VCaP (cell line): ENCODE results near the gene NDUFA13.

ENCODE experiments used
- H3K27ac ChIP-seq: fragments of 450-650 bp; 2 replicates; pipeline ENCODE4 v1.5.1; 2017
- CTCF ChIP-seq: fragments of 450-650 bp; conservative IDR thresholded peaks from 2 replicates; pipeline ENCODE4 v1.5.1; 2017; ENCODE audit warnings: mild to moderate bottlenecking, moderate library complexity

NDUFA13 gene

DNA sequence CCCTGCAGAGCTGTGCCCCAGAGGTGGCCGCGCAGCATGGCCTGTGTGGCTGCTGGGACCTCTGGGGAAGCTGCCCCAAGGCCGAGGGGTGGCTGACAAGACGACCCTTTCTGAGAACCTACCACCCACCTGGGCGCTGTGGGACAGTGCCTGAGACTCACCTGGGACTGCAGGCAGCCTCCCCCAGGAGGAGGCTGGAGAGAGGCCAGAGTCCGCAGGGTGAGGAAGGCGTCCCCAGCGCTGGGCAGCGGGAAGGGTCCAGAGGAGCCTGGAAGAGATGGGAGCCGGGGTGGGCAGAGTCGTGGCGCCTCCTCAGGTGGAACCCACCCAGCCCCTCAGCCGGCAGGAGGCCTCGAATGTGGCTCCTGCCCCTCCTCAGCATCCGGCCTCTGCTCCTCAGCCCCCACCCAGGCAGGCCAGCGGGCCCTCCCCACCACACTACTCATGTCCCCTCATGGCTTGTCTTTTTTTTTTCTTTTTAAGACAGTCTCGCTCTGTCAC, 47.4 kb downstream of the NDUFA13 start:
- no peak for TF ChIP-seq CTCF
- no peak overlapping the region for H3K27ac ChIP-seq

DNA sequence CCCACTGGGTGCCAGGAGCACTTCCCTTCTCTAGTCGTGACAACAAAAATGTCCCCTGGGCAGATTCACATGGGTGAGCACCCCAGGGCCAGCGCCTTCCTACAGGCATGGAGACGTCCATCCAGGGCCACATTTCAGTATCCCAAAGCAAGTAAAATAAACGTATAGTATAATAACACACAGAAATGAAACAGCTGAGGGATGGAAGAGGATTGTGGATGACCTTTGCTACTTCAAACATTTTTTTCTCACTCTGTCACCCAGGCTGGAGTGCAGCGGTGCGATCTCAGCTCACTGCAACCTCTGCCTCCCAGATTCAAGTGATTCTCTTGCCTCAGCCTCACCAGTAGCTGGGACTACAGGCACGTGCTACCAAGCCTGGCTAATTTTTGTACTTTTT, 50.3 kb downstream of the NDUFA13 start:
- TF ChIP-seq CTCF: no peak
- no peak overlapping the region for H3K27ac ChIP-seq

DNA sequence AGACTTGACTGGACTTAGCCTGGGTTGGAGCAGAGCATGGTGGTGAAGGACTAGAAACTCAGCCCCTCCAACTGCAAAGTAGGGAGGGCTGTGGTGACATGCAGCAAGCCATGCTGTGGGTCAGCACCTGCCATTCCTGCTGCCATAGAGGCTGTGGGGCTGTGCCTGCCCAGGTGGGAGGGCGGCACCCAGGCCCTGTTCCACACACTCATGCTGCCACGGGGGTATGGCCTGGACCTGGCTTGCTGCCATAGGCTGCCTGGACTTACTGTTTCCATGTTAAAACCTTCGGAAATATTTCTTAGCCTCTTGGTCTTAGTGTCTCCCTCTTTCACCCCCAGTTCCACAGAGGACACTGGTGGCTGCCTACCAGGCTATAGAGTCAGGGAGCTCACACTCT, 51.4 kb downstream of the NDUFA13 start:
- TF ChIP-seq CTCF: no peak
- H3K27ac ChIP-seq: no peak overlapping the region

- no peak overlapping the region for H3K27ac ChIP-seq
Observed at GRCh38 chr19:19568802-19569756, 53.1 kb downstream of the NDUFA13 start.

GRCh38 chr19:19570571-19570970, 54.5 kb downstream of the NDUFA13 start:
- no peak for TF ChIP-seq CTCF
- H3K27ac ChIP-seq: no peak overlapping the region

More at GRCh38 chr19:19568802-19569756, 53.1 kb downstream of the NDUFA13 start:
- no peak for TF ChIP-seq CTCF

- no peak for TF ChIP-seq CTCF
- H3K27ac ChIP-seq: no peak overlapping the region
Observed at GRCh38 chr19:19571071-19571786, 55.2 kb downstream of the NDUFA13 start.

DNA sequence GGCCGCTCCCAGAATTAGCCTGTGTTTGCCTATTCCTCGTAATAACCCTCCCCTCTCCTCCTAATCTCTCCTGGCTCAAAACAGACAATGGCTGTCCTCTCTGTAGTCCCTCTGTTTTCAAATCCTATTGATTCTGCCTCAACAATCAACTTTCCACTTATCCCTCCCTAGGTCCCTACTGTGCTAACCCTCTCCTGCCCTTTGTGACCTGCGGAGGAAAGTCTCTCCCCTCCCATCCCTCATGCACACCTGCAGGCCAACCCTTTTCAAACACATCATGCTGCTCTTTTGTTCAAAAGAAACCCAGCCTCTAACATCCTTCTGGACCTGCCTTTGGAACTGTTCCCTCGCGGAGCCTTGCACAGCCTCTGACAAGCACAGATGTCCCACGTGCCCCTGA, 59.4 kb downstream of the NDUFA13 start:
- no peak overlapping the region for H3K27ac ChIP-seq
- no peak for TF ChIP-seq CTCF
